IPS-NIHi7 (cell line): ENCODE results near the gene CILP.

Experiments
- DNase-seq: peaks from one replicate; pipeline ENCODE4 v3.0.0; 2012; ENCODE audit warnings: mixed read lengths; ENCODE audit errors: extremely low spot score

CILP gene

GRCh38 chr15:65226221-65226620 is 14.9 kb upstream of the CILP start:
- peak; percentile 4 for DNase-seq

GRCh38 chr15:65223996-65224395 is 12.7 kb upstream of the CILP start:
- peak; percentile 10 for DNase-seq

- no peak for DNase-seq
These were observed 11.6 kb upstream of the CILP start for GRCh38 chr15:65222891-65223290.

GRCh38 chr15:65221697-65222096 is 10.4 kb upstream of the CILP start:
- DNase-seq = no peak

- DNase-seq = no peak
These were observed 7.9 kb upstream of the CILP start for GRCh38 chr15:65219137-65219536.

GRCh38 chr15:65217526-65218482 is 6.5 kb upstream of the CILP start:
- no peak for DNase-seq

GRCh38 chr15:65215496-65215895 is 4.2 kb upstream of the CILP start:
- DNase-seq = no peak

DNA sequence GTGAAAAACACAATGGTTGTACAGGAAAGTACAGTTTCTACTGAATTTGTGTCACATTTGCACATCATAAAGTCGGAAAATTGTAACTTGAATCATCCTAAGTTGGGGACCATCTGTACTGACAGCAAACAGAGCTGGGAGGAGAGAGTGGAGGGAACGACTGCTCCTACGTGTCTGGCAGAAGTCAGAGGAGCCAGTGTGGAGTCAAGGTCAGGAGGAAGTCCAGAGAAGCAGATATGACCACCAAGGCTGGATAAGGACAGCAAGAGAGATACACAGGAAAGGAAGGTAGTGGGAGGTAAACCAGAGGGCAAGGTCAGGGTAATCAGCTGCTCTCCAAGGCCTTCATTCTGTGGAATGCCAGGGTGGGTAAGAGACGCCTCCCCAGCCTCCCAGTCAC is 2.7 kb upstream of the CILP start:
- no peak for DNase-seq

DNA sequence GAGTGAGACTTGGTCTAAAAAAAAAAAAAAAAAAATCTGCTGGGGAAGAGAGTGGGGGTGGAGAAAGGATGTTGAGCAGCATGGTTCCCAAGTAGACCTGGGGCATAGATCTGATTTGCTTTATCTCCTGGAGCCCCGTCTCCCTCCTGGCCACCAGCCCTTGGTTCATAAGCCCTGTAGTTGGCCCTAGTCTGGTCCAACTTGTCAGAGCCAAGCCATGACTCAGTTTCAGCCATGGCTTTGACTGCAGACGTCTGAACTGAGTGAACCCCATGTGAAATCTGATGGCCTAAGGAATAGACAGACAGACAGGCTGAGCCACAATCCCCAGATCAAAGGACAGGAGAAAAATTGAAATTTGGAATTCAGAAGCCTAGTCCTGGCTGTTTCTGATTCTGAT is 2.0 kb upstream of the CILP start:
- no peak for DNase-seq

DNA sequence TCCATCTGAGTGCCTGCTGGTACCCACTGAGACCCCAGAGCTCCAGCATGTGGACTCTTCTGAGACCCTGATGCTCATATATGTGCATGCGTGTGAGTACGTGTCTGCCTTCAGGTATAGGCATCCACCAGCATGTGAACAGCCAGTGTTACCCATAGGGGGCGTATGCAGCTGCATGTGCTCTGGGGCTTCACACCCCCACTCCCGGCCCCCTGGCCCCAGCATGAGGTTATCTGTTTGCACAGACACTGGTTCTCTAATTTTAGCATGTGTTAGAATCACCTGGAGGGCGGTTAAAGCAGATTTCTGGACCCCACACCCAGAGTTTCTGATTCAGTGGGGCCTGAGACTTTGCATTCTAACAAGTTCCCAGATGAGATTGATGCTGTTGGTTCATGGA is 824 bp upstream of the CILP start:
- DNase-seq = peak; percentile 87

GRCh38 chr15:65211482-65211982 is 259 bp upstream of the CILP start:
- DNase-seq = no peak

DNA sequence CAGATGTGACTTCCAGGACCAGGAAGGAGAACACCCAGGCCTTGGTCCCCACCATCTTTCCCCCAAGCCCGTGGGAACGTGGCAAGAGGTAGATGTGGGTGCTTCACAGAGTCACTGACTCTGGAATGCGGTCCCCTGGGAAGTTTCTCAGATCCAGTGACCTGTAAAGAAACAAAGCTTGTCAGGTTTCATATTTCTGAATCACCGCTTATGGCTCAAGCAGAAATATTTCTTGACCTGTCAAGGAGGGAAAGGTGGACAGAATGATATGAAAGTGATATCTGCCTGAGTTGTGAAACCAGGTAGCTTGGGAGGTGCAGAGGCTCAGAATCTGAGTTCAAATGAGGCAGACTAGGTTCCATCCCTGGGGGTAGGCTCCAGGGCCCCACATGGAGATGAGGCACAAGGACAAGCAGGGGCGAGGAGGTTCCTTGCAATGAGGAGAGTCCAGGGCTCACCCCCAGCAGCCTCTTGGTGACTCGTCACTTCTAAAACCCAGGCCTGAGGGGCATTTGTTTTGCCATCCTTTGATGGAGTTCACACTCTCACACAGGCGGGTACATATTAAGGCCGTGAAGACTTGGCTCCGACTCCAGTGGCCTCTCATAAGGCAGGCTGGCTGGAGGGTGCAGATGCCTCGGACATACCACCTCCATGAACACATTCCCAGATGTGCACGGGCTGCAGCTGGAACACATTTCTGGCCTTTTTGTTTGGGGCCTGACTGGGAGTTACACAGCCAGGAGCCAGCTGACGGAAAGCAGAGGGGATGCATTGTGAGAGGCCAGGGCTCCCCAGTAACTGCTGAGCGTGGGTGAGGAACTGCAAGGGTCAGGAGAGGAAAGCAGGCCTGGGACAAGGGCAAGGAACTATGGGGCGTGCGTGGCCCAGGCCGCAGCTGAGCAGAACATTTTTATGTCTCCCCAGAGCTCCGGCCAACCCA is 1.3 kb downstream of the CILP start:
- DNase-seq = no peak

GRCh38 chr15:65208647-65209046 is 2.6 kb downstream of the CILP start:
- no peak for DNase-seq

DNA sequence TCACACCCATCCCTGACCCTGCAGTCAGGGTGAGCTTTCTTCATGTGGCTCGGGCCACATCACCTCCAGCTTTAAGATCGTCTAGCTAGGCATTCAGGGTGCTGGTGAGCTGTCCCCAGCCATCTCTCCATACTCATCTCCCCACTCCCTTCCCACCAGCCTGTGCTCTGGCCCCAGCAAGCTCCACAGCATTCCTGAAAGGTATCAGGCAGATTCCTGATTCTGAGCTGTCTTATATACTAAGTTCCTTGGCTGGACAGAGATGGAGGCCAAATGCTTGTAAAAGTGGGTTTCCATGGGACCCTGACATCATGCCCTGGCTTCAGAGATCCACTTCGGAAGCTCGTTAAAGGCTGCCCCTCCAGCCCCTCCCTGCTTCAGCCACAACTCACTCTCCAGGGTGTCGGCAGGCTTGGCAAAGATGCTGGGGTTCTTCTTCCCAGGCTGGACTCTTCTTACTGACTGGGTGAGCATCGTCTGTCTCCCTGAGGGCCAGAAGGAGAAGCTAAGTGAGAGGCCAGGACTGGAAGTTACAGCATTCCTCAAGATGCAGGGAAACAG is 3.9 kb downstream of the CILP start:
- no peak for DNase-seq

DNA sequence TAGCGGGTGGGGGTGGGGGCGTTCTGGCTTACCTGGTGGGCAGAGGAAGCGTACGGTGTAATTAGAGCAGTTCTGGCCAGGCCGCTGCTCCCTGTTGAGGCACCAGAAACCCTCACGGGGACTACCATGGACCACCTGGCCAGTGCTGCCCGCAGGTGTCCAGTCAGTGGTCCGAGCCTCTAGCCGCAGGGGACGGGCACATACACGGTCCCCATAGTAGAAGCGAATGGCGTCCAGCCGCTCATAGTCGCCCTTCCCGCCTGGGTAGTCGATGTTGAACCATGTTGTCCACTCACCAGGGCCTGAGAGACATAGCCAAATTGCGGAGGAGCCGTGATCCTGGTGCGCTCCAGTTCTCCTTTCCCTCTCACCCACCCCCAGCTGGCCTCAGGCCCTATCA is 4.5 kb downstream of the CILP start:
- DNase-seq = no peak

- DNase-seq = no peak
These were observed 6.2 kb downstream of the CILP start for GRCh38 chr15:65204931-65205660.

DNA sequence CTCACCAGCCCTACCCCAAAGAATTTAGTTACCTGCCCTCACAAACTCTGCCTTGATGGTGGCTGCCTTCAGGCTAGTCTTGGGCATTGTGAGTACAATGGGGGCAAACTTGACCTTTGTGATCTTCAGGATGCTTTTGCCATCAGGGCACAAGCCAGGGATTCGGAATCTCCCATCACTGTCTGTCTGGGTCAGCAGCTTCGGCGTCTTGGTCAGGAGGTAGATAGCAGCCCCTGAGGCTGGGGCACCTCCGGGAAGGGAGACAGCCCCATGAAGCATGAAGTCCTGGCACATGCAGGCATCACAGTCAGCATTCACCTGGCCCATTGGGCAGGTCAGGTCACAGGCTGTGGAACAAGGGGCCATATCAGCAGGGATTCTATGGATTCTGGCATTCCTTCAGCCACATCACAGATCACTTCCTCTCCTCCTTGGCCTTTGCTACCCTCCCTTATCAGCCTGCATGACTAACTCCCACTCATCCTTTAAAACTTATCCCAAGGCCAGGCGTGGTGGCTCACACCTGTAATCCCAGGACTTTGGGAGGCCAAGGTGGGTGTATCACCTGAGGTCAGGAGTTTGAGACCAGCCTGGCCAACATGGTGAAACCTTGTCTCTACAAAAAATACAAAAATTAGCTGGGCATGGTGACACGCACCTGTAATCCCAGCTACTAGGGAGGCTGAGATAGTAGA is 6.9 kb downstream of the CILP start:
- no peak for DNase-seq

- no peak for DNase-seq
These were observed 9.4 kb downstream of the CILP start for GRCh38 chr15:65201918-65202317.

DNA sequence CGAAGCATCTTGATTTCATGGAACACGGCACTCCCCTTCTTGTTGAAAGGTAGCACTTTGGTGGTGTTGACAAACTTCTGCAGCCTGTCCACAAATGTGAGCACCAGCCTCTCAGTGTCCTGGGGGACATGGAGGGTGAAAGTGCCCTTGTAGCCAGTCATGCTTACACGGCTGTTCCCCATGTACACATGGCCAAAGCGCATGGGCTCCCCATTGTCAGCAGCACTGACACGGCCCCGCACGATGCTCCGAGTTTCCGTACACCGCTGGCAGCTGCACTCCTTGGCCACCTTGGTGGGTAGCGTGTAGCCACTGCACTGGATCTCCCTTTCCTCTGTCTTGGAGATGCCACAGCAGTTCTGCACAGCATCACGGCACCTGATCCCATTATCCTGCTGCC is 12.7 kb downstream of the CILP start:
- no peak for DNase-seq

DNA sequence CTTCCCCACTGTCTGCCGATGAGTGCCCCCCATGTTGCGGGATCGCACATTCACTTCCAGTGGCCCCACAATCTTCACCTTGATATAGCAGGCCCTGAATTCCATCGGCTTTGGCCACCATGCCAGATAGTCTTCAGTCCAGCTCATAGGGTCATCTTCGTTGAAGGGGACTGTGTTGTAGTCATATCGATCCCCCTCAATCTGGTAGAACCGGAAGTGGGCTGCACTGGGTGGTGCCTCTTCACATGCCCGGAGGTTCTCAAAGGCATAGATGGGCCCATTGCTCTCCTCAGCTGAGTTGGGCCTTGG is 14.0 kb downstream of the CILP start:
- DNase-seq = no peak
